GM12878 (cell line): ENCODE measurements around the gene POU2AF2. TPM values are rescaled to one million over a fixed set of nuclear protein-coding genes. Genes with fewer than 3 reads are reported as not detected.

Experiments used
- ATAC-seq: fragments of 200-7000 bp; cut with Tn5 transposase; 3 replicates; pipeline ENCODE4 v1.9.1; 2020; ENCODE audit warnings: mild to moderate bottlenecking, moderate library complexity
- BruUV-seq: library from RNA; stranded (reverse); fragments of 400-500 nt; replicated peaks from 2 replicates; lab custom pipeline; 2021; lab: Mats Ljungman, UMichigan
- CTCF ChIA-PET: fragments of 300-600 bp; sonication (Branson Sonifier 250); formaldehyde crosslinking; extraction: SDS; loops from one replicate; lab custom pipeline; 2021; ENCODE audit warnings: inconsistent platforms; lab: Yijun Ruan, JAX
- POLR2A ChIA-PET: fragments of 350-600 bp; formaldehyde crosslinking; extraction: SDS; loops from one replicate; lab custom pipeline; 2021; ENCODE audit warnings: inconsistent platforms; lab: Charles Lee
- RAD21 ChIA-PET: fragments of 300-600 bp; sonication (Branson Sonifier 250); formaldehyde crosslinking; loops from one replicate; lab custom pipeline; 2023; ENCODE audit warnings: antibody characterized with exemption; ENCODE audit not compliant: unreplicated experiment; lab: Charles Lee
- SMC1A ChIA-PET: fragments of 300-600 bp; sonication (Branson Sonifier 250); formaldehyde crosslinking; loops from one replicate; lab custom pipeline; 2023; ENCODE audit not compliant: unreplicated experiment, uncharacterized antibody; lab: Charles Lee
- DNase-seq: peaks from one replicate; pipeline ENCODE4 v3.0.0-alpha.2; 2011; ENCODE audit warnings: low read depth, low spot score
- FAIRE-seq: peaks from 3 replicates; lab custom pipeline; 2011; peaks lifted over from hg19 to GRCh38; lab: Jason Lieb, UNC
- H2AFZ ChIP-seq: 2 replicates; pipeline ENCODE4 v1.6.0; 2011; ENCODE audit warnings: low read depth, low read length, control low read depth; ENCODE audit not compliant: control insufficient read depth
- H3K27ac ChIP-seq: 2 replicates; pipeline ENCODE4 v1.5.1; 2011; ENCODE audit warnings: control low read depth; ENCODE audit not compliant: control insufficient read depth, insufficient read depth
- H3K27me3 ChIP-seq, 2 experiments: replicated peaks in 1 of 2; 2 replicates each; pipeline versions ENCODE4 v1.6.0 to v1.6.1; 2011; ENCODE audit warnings: low read length in 1 of 2; ENCODE audit not compliant: control insufficient read depth in 2 of 2, insufficient read depth in 2 of 2
- H3K36me3 ChIP-seq, 2 experiments: 2 replicates each; pipeline ENCODE4 v1.5.1; 2011; ENCODE audit warnings: low read length in 1 of 2; ENCODE audit not compliant: control insufficient read depth in 2 of 2, insufficient read depth in 2 of 2
- H3K4me1 ChIP-seq: 2 replicates; pipeline ENCODE4 v1.6.1; 2011; ENCODE audit warnings: mild to moderate bottlenecking, low read length, moderate library complexity, mixed read lengths; ENCODE audit not compliant: control insufficient read depth, insufficient read depth
- H3K4me2 ChIP-seq: 2 replicates; pipeline ENCODE4 v1.6.0; 2011; ENCODE audit warnings: control low read depth; ENCODE audit not compliant: control insufficient read depth, insufficient read depth
- H3K4me3 ChIP-seq: fragments of 200-600 bp; sonication (generic); 2 replicates; pipeline ENCODE4 v1.5.1; 2016
- H3K79me2 ChIP-seq: 2 replicates; pipeline ENCODE4 v1.6.0; 2011; ENCODE audit warnings: low read length; ENCODE audit not compliant: control insufficient read depth, insufficient read depth
- H3K9ac ChIP-seq: 2 replicates; pipeline ENCODE4 v1.8.0; 2011; ENCODE audit warnings: low read length, control low read depth, mixed read lengths; ENCODE audit not compliant: control insufficient read depth, insufficient read depth
- H3K9me3 ChIP-seq: replicated peaks from 3 replicates; pipeline ENCODE4 v1.5.1; 2011; ENCODE audit warnings: mild to moderate bottlenecking, low read length; ENCODE audit not compliant: control insufficient read depth, insufficient read depth
- H4K20me1 ChIP-seq: 2 replicates; pipeline ENCODE4 v1.6.0; 2011; ENCODE audit not compliant: control insufficient read depth, insufficient read depth
- BACH1 ChIP-seq: fragments of 450-650 bp; IDR thresholded peaks from 2 replicates; pipeline ENCODE4 v1.6.1; 2017; ENCODE audit warnings: mild to moderate bottlenecking, borderline replicate concordance
- BHLHE40 ChIP-seq, 2 experiments: fragments of 450-650 bp in 1 of 2; IDR thresholded peaks; 2 replicates each; pipeline ENCODE4 v1.6.1; 2011 to 2017; ENCODE audit warnings: low read depth in 2 of 2, borderline replicate concordance in 1 of 2, improper control_type of control experiment in 1 of 2, low read length in 1 of 2, mild to moderate bottlenecking in 1 of 2
- EGR1 ChIP-seq, 2 experiments: IDR thresholded peaks; 1 replicate in 1 of 2; 2 replicates in 1 of 2; pipeline ENCODE4 v1.6.1; 2011 to 2012; ENCODE audit warnings: low read depth in 2 of 2, low read length in 2 of 2, borderline replicate concordance in 1 of 2, mild to moderate bottlenecking in 1 of 2, moderate library complexity in 1 of 2
- HDAC2 ChIP-seq: fragments of 200-600 bp; sonication (generic); IDR thresholded peaks from 2 replicates; pipeline ENCODE4 v1.6.1; 2017
- HSF1 ChIP-seq: fragments of 150-350 bp; IDR thresholded peaks from 2 replicates; pipeline ENCODE4 v1.6.1; 2014; ENCODE audit warnings: mild to moderate bottlenecking, low read depth, low read length
- IRF4 ChIP-seq: IDR thresholded peaks from 2 replicates; pipeline ENCODE4 v1.6.1; 2011; ENCODE audit warnings: low read depth, low read length
- NR2C1 ChIP-seq: fragments of 450-650 bp; IDR thresholded peaks from 2 replicates; pipeline ENCODE4 v1.6.1; 2017; ENCODE audit warnings: antibody characterized with exemption, mild to moderate bottlenecking, moderate library complexity
- RB1 ChIP-seq: fragments of 450-650 bp; formaldehyde crosslinking; IDR thresholded peaks from 2 replicates; pipeline ENCODE4 v1.6.1; 2017; ENCODE audit warnings: mild to moderate bottlenecking, borderline replicate concordance
- RUNX3 ChIP-seq: IDR thresholded peaks from 2 replicates; pipeline ENCODE4 v1.6.1; 2012; ENCODE audit warnings: low read length, inconsistent platforms
- SIX5 ChIP-seq: IDR thresholded peaks from 2 replicates; pipeline ENCODE4 v1.6.1; 2011; ENCODE audit warnings: mild to moderate bottlenecking, low read depth, low read length, moderate library complexity; ENCODE audit not compliant: severe bottlenecking
- SKIL ChIP-seq: fragments of 450-650 bp; IDR thresholded peaks from 2 replicates; pipeline ENCODE4 v1.6.1; 2017; ENCODE audit warnings: mild to moderate bottlenecking, low read depth, inconsistent platforms; ENCODE audit not compliant: poor library complexity, severe bottlenecking
- SUPT20H ChIP-seq: IDR thresholded peaks from 2 replicates; pipeline ENCODE4 v1.6.1; 2011; ENCODE audit warnings: low read depth, mild to moderate bottlenecking, low read length, moderate library complexity, borderline replicate concordance; ENCODE audit not compliant: control insufficient read depth
- WRNIP1 ChIP-seq: IDR thresholded peaks from 2 replicates; pipeline ENCODE4 v1.6.1; 2011; ENCODE audit warnings: low read depth, low read length, improper control_type of control experiment, borderline replicate concordance
- WGBS: methylation state at CpG from one replicate; pipeline ENCODE4 v1.1.6; 2016; ENCODE audit warnings: low lambda C conversion rate; ENCODE audit not compliant: insufficient replicate concordance, insufficient coverage; ENCODE audit errors: missing lambda C conversion rate; 5-methylcytosine and 5-hydroxymethylcytosine counted together
- in situ Hi-C: fragments of 300-500 bp; cut with MboI; formaldehyde crosslinking; loops from 9 replicates; pipeline ENCODE4 v1.14.3; 2018; ENCODE audit warnings: mixed read lengths
- intact Hi-C: fragments of 100-400 bp; cut with micrococcal nuclease; formaldehyde crosslinking; loops from one replicate; pipeline ENCODE4 v1.14.2; 2022; ENCODE audit not compliant: unreplicated experiment
- polyA plus RNA-seq, 11 experiments: library from polyadenylated mRNA; depleted of rRNA in 4 of 11; unstranded in 6 of 11; stranded (reverse) in 5 of 11; fragments of >200 nt; fragmentation: Nextera tagmentation in 4 of 11; fragmentation: Illumina TruSeq in 1 of 11; extraction: Ambion mirVana in 4 of 11; extraction: Trizol in 1 of 11; gene quantifications; 1 replicate in 1 of 11; 2 replicates in 10 of 11; pipeline versions ENCODE4 v1.2.1 to v1.2.3, GENCODE V29; 2011 to 2016; ENCODE audit warnings: inconsistent platforms in 2 of 11, missing spikeins in 2 of 11, low read depth in 1 of 11
- total RNA-seq, 4 experiments: library from RNA; depleted of rRNA in 3 of 4; stranded (reverse); fragments of >200 nt in 3 of 4; fragmentation: Illumina TruSeq in 1 of 4; extraction: Trizol in 1 of 4; gene quantifications; 2 replicates each; pipeline versions ENCODE4 v1.2.1 to v1.2.3, GENCODE V29; 2013 to 2021

POU2AF2 gene
- total and polyA plus RNA-seq, 10 of the 15 experiments (the other 5 are each of a cell fraction or from before 2014, with no cell fraction given): not detected

GRCh38 chr11:111237926-111238325, 7.6 kb upstream of the POU2AF2 start:
- ATAC-seq: no peak
- Histone ChIP-seq H3K4me1 (no peaks in the 10 kb centered on the region), H3K27ac (no peak overlapping the region), H4K20me1 (no peaks in the 10 kb centered on the region), H3K4me2 (no peak overlapping the region), H3K9me3 (no peaks in the 10 kb centered on the region), H2AFZ (no peak overlapping the region), H3K4me3 (no peak overlapping the region), H3K9ac (no peak overlapping the region), H3K79me2 (no peaks in the 10 kb centered on the region), H3K36me3 (no peaks in the 10 kb centered on the region), H3K27me3 (peaks cover 0 to 3% of the 10 kb centered on the region in 2 experiments; a peak in 1 of 4 replicates)
- POLR2A ChIA-PET: no interaction called here
- intact Hi-C loops: loop anchor here (10.0 kb wide), 1 partner anchor 233 kb away; no protein-coding TSS in a partner anchor
- WGBS: 52% methylated on average over 1 of the region's 1 CpG
- CTCF ChIA-PET: interaction anchor here (1.2 kb wide), 1 partner anchor 9 kb away, joined by 3 read pairs; no protein-coding TSS in a partner anchor
- in situ Hi-C loops: no loop called here
- FAIRE-seq: no peak
- BruUV-seq: no TSS peak
- TF ChIP-seq BHLHE40 (IDR thresholded peaks at IDR 0.05; ENCODE audit: borderline replicate concordance in 1 of 2, low read depth in 2 of 2, low read length in 1 of 2) (no peak), SKIL (no peak), RUNX3 (no peak), EGR1 (IDR thresholded peaks at IDR 0.05; ENCODE audit: borderline replicate concordance in 1 of 2, low read depth in 2 of 2, low read length in 2 of 2) (no peak), SUPT20H (no peak), RB1 (no peak), HSF1 (no peak), IRF4 (no peak), SIX5 (no peak), NR2C1 (no peak), HDAC2 (no peak), WRNIP1 (no peak), BACH1 (no peak)
- SMC1A ChIA-PET: no interaction called here
- RAD21 ChIA-PET: no interaction called here
- DNase-seq: no peak
